A549 (cell line): Measurements from ENCODE around the gene ICA1L.

Source experiments
- CHD4 ChIP-seq: fragments of 200-600 bp; sonication (generic); IDR thresholded peaks from 2 replicates; pipeline ENCODE4 v1.6.1; 2016; ENCODE audit warnings: antibody characterized with exemption, mild to moderate bottlenecking, borderline replicate concordance
- GATA3 ChIP-seq: IDR thresholded peaks from 2 replicates; pipeline ENCODE4 v1.6.1; 2012; ENCODE audit warnings: borderline replicate concordance
- KDM1A ChIP-seq: fragments of 200-600 bp; sonication (generic); IDR thresholded peaks from 2 replicates; pipeline ENCODE4 v1.6.1; 2016; ENCODE audit warnings: low read depth, mild to moderate bottlenecking
- POLR2A ChIP-seq: IDR thresholded peaks from 2 replicates; pipeline ENCODE4 v1.6.1; 2012; ENCODE audit warnings: mild to moderate bottlenecking, low read length
- RAD21 ChIP-seq, 2 experiments: fragments of >200 bp in 1 of 2; sonication (Bioruptor Twin) in 1 of 2; formaldehyde crosslinking in 1 of 2; IDR thresholded peaks in 1 of 2; conservative IDR thresholded peaks in 1 of 2; 2 replicates in 1 of 2; 3 replicates in 1 of 2; pipeline ENCODE4 v1.6.1; 2012 to 2018; ENCODE audit warnings: inconsistent platforms in 1 of 2
- TF ChIP-seq, protein P1 (sequence below): IDR thresholded peaks from 2 replicates; pipeline ENCODE4 v1.6.1; 2012
- TF ChIP-seq, protein P2 (sequence below): fragments of >200 bp; sonication (Bioruptor Twin); formaldehyde crosslinking; IDR thresholded peaks from 3 replicates; pipeline ENCODE4 v1.5.1; 2016

DNA sequence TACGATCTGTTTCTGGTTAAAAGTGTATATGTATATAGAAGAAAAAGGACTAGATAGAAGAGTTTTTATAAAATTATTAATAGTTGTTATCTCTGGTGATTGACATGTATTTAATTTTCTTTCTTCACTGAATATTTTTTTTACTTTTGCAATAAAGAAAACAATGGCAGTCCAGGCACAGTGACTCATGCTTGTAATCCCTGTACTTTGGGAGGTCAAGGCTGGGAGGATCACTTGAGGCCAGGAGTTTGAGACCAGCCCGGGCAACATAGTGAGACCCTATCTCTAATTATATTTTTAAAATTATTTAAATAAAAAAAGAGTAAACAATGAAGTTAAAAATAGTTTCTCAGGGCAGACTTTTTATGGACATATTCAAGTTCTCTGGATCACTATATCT lies 122.1 kb downstream of the ICA1L start:
- TF ChIP-seq, protein P1, sequence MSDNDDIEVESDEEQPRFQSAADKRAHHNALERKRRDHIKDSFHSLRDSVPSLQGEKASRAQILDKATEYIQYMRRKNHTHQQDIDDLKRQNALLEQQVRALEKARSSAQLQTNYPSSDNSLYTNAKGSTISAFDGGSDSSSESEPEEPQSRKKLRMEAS = no peak
- TF ChIP-seq POLR2A (no peak), KDM1A (no peak), GATA3 (no peak), RAD21 (conservative IDR thresholded peaks at IDR 0.05 in 1 of 2, IDR thresholded peaks at IDR 0.05 in 1 of 2) (no peak), CHD4 (no peak)
- TF ChIP-seq, protein P2, sequence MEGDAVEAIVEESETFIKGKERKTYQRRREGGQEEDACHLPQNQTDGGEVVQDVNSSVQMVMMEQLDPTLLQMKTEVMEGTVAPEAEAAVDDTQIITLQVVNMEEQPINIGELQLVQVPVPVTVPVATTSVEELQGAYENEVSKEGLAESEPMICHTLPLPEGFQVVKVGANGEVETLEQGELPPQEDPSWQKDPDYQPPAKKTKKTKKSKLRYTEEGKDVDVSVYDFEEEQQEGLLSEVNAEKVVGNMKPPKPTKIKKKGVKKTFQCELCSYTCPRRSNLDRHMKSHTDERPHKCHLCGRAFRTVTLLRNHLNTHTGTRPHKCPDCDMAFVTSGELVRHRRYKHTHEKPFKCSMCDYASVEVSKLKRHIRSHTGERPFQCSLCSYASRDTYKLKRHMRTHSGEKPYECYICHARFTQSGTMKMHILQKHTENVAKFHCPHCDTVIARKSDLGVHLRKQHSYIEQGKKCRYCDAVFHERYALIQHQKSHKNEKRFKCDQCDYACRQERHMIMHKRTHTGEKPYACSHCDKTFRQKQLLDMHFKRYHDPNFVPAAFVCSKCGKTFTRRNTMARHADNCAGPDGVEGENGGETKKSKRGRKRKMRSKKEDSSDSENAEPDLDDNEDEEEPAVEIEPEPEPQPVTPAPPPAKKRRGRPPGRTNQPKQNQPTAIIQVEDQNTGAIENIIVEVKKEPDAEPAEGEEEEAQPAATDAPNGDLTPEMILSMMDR = no peak
